Measurements from ENCODE around the gene MASP1.

The MASP1 gene

GRCh38 chr3:187291512-187292132 is at the start of gene MASP1:
TSS of gene MASP1 (minus strand) at chr3:187291737. CDS start at chr3:187291632, 105 bp downstream.
- Histone ChIP-seq H3K36me3 (ENCODE audit: control insufficient read depth, insufficient read depth, low read length) (no peaks in the 10 kb centered on the region), H3K9me3 (ENCODE audit: control insufficient read depth, insufficient read depth, low read length) (no peaks in the 10 kb centered on the region), H3K27me3 (ENCODE audit: control insufficient read depth, insufficient read depth, low read length) (peaks cover 9% of the 10 kb centered on the region), H3K9ac (ENCODE audit: low read depth, low read length) (peak within 1 kb of the TSS; percentile 51), H3K4me1 (ENCODE audit: control insufficient read depth, insufficient read depth, low read length) (peaks cover 6% of the 10 kb centered on the region), H3K4me3 (ENCODE audit: low read depth, low read length) (peak within 1 kb of the TSS; percentile 74)

GRCh38 chr3:187340578-187340977 is 49.0 kb upstream of the MASP1 start:
- Histone ChIP-seq H3K9me3 (ENCODE audit: control insufficient read depth, insufficient read depth, low read length) (no peaks in the 10 kb centered on the region), H3K27me3 (ENCODE audit: control insufficient read depth, insufficient read depth, low read length) (no peaks in the 10 kb centered on the region), H3K36me3 (ENCODE audit: control insufficient read depth, insufficient read depth, low read length) (no peaks in the 10 kb centered on the region), H3K9ac (ENCODE audit: low read depth, low read length) (no peak overlapping the region), H3K4me3 (ENCODE audit: low read depth, low read length) (no peak overlapping the region), H3K4me1 (ENCODE audit: control insufficient read depth, insufficient read depth, low read length) (peaks cover 3% of the 10 kb centered on the region)

- H3K36me3 ChIP-seq (ENCODE audit: control insufficient read depth, insufficient read depth, low read length) = no peaks in the 10 kb centered on the region
- no peaks in the 10 kb centered on the region for H3K27me3 ChIP-seq (ENCODE audit: control insufficient read depth, insufficient read depth, low read length)
- H3K4me3 ChIP-seq (ENCODE audit: low read depth, low read length) = no peak overlapping the region
- no peaks in the 10 kb centered on the region for H3K4me1 ChIP-seq (ENCODE audit: control insufficient read depth, insufficient read depth, low read length)
- no peaks in the 10 kb centered on the region for H3K9me3 ChIP-seq (ENCODE audit: control insufficient read depth, insufficient read depth, low read length)
- no peak overlapping the region for H3K9ac ChIP-seq (ENCODE audit: low read depth, low read length)
Observed at GRCh38 chr3:187336322-187336721, 44.8 kb upstream of the MASP1 start.

- Histone ChIP-seq H3K9ac (ENCODE audit: low read depth, low read length) (no peak overlapping the region), H3K4me1 (ENCODE audit: control insufficient read depth, insufficient read depth, low read length) (no peaks in the 10 kb centered on the region), H3K27me3 (ENCODE audit: control insufficient read depth, insufficient read depth, low read length) (no peaks in the 10 kb centered on the region), H3K9me3 (ENCODE audit: control insufficient read depth, insufficient read depth, low read length) (no peaks in the 10 kb centered on the region), H3K4me3 (ENCODE audit: low read depth, low read length) (no peak overlapping the region), H3K36me3 (ENCODE audit: control insufficient read depth, insufficient read depth, low read length) (no peaks in the 10 kb centered on the region)
Observed at GRCh38 chr3:187334904-187335303, 43.4 kb upstream of the MASP1 start.

GRCh38 chr3:187328691-187329090 is 37.2 kb upstream of the MASP1 start:
- no peak overlapping the region for H3K9ac ChIP-seq (ENCODE audit: low read depth, low read length)
- no peaks in the 10 kb centered on the region for H3K27me3 ChIP-seq (ENCODE audit: control insufficient read depth, insufficient read depth, low read length)
- no peaks in the 10 kb centered on the region for H3K36me3 ChIP-seq (ENCODE audit: control insufficient read depth, insufficient read depth, low read length)
- H3K4me3 ChIP-seq (ENCODE audit: low read depth, low read length) = no peak overlapping the region
- no peaks in the 10 kb centered on the region for H3K4me1 ChIP-seq (ENCODE audit: control insufficient read depth, insufficient read depth, low read length)
- H3K9me3 ChIP-seq (ENCODE audit: control insufficient read depth, insufficient read depth, low read length) = no peaks in the 10 kb centered on the region

GRCh38 chr3:187327845-187328244 is 36.3 kb upstream of the MASP1 start:
- Histone ChIP-seq H3K36me3 (ENCODE audit: control insufficient read depth, insufficient read depth, low read length) (no peaks in the 10 kb centered on the region), H3K4me3 (ENCODE audit: low read depth, low read length) (no peak overlapping the region), H3K9ac (ENCODE audit: low read depth, low read length) (no peak overlapping the region), H3K9me3 (ENCODE audit: control insufficient read depth, insufficient read depth, low read length) (no peaks in the 10 kb centered on the region), H3K27me3 (ENCODE audit: control insufficient read depth, insufficient read depth, low read length) (no peaks in the 10 kb centered on the region), H3K4me1 (ENCODE audit: control insufficient read depth, insufficient read depth, low read length) (no peaks in the 10 kb centered on the region)

- Histone ChIP-seq H3K27me3 (ENCODE audit: control insufficient read depth, insufficient read depth, low read length) (no peaks in the 10 kb centered on the region), H3K4me3 (ENCODE audit: low read depth, low read length) (no peak overlapping the region), H3K4me1 (ENCODE audit: control insufficient read depth, insufficient read depth, low read length) (no peaks in the 10 kb centered on the region), H3K36me3 (ENCODE audit: control insufficient read depth, insufficient read depth, low read length) (no peaks in the 10 kb centered on the region), H3K9ac (ENCODE audit: low read depth, low read length) (no peak overlapping the region), H3K9me3 (ENCODE audit: control insufficient read depth, insufficient read depth, low read length) (no peaks in the 10 kb centered on the region)
Observed at GRCh38 chr3:187325632-187326031, 34.1 kb upstream of the MASP1 start.

GRCh38 chr3:187323091-187323490 is 31.6 kb upstream of the MASP1 start:
- H3K4me1 ChIP-seq (ENCODE audit: control insufficient read depth, insufficient read depth, low read length) = no peaks in the 10 kb centered on the region
- no peaks in the 10 kb centered on the region for H3K27me3 ChIP-seq (ENCODE audit: control insufficient read depth, insufficient read depth, low read length)
- H3K9ac ChIP-seq (ENCODE audit: low read depth, low read length) = no peak overlapping the region
- H3K4me3 ChIP-seq (ENCODE audit: low read depth, low read length) = no peak overlapping the region
- no peaks in the 10 kb centered on the region for H3K36me3 ChIP-seq (ENCODE audit: control insufficient read depth, insufficient read depth, low read length)
- H3K9me3 ChIP-seq (ENCODE audit: control insufficient read depth, insufficient read depth, low read length) = no peaks in the 10 kb centered on the region

GRCh38 chr3:187322291-187322690 is 30.8 kb upstream of the MASP1 start:
- H3K9me3 ChIP-seq (ENCODE audit: control insufficient read depth, insufficient read depth, low read length) = no peaks in the 10 kb centered on the region
- H3K27me3 ChIP-seq (ENCODE audit: control insufficient read depth, insufficient read depth, low read length) = no peaks in the 10 kb centered on the region
- no peak overlapping the region for H3K9ac ChIP-seq (ENCODE audit: low read depth, low read length)
- no peak overlapping the region for H3K4me3 ChIP-seq (ENCODE audit: low read depth, low read length)
- no peaks in the 10 kb centered on the region for H3K4me1 ChIP-seq (ENCODE audit: control insufficient read depth, insufficient read depth, low read length)
- H3K36me3 ChIP-seq (ENCODE audit: control insufficient read depth, insufficient read depth, low read length) = no peaks in the 10 kb centered on the region

GRCh38 chr3:187321766-187322165 is 30.2 kb upstream of the MASP1 start:
- no peaks in the 10 kb centered on the region for H3K36me3 ChIP-seq (ENCODE audit: control insufficient read depth, insufficient read depth, low read length)
- H3K4me1 ChIP-seq (ENCODE audit: control insufficient read depth, insufficient read depth, low read length) = no peaks in the 10 kb centered on the region
- H3K4me3 ChIP-seq (ENCODE audit: low read depth, low read length) = no peak overlapping the region
- no peaks in the 10 kb centered on the region for H3K9me3 ChIP-seq (ENCODE audit: control insufficient read depth, insufficient read depth, low read length)
- H3K27me3 ChIP-seq (ENCODE audit: control insufficient read depth, insufficient read depth, low read length) = no peaks in the 10 kb centered on the region
- H3K9ac ChIP-seq (ENCODE audit: low read depth, low read length) = no peak overlapping the region

GRCh38 chr3:187319699-187320302 is 28.3 kb upstream of the MASP1 start:
- Histone ChIP-seq H3K4me1 (ENCODE audit: control insufficient read depth, insufficient read depth, low read length) (no peaks in the 10 kb centered on the region), H3K36me3 (ENCODE audit: control insufficient read depth, insufficient read depth, low read length) (no peaks in the 10 kb centered on the region), H3K9me3 (ENCODE audit: control insufficient read depth, insufficient read depth, low read length) (no peaks in the 10 kb centered on the region), H3K4me3 (ENCODE audit: low read depth, low read length) (no peak overlapping the region), H3K9ac (ENCODE audit: low read depth, low read length) (no peak overlapping the region), H3K27me3 (ENCODE audit: control insufficient read depth, insufficient read depth, low read length) (no peaks in the 10 kb centered on the region)

- H3K9ac ChIP-seq (ENCODE audit: low read depth, low read length) = no peak overlapping the region
- no peak overlapping the region for H3K4me3 ChIP-seq (ENCODE audit: low read depth, low read length)
- no peaks in the 10 kb centered on the region for H3K36me3 ChIP-seq (ENCODE audit: control insufficient read depth, insufficient read depth, low read length)
- no peaks in the 10 kb centered on the region for H3K4me1 ChIP-seq (ENCODE audit: control insufficient read depth, insufficient read depth, low read length)
- H3K27me3 ChIP-seq (ENCODE audit: control insufficient read depth, insufficient read depth, low read length) = no peaks in the 10 kb centered on the region
- H3K9me3 ChIP-seq (ENCODE audit: control insufficient read depth, insufficient read depth, low read length) = no peaks in the 10 kb centered on the region
Observed at GRCh38 chr3:187318819-187319616, 27.5 kb upstream of the MASP1 start.
